Activated CD4-positive, alpha-beta T cell treated with anti-CD3 and anti-CD28 coated beads for 48 hours (primary cell): ENCODE data around the gene KIF5C.
A peak's percentile ranks its signal among the peaks of the same experiment; 100 is the strongest.

Source experiments
- DNase-seq: peaks from one replicate; pipeline ENCODE4 v3.0.0-alpha.2; 2020

The KIF5C gene

DNA sequence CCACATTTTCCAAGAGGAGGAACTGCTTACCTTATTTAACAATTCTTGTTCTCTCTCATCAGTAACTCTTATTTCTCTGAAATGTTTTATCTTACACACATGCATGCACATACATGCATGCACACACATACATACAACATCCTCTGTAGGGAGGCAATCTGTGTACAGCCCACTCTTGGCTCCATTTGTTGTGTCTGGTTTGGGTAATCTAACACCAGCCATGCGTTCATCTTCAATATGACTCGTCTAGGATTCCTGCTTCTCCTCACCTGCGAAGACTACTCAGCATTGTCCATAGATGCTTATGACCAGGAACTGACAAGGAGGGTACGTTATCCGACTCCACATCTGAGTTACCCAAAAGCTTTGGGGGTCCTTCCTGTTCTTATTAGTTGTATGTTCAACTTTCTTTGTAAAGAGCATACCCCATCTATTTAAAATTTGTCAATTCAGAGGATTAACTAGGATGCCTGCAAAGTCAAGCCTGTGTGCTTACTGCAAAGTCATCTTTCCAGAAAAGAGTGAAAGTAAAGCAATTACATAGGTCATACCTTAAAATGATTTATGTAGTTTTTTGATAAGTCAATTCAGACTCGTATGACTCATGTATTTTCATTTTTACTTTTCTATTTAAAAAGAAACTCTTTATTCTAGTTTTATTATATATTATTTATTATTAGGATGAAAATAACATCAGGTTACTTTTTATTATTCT lies 181.7 kb downstream of the KIF5C start:
- no peak for DNase-seq

DNA sequence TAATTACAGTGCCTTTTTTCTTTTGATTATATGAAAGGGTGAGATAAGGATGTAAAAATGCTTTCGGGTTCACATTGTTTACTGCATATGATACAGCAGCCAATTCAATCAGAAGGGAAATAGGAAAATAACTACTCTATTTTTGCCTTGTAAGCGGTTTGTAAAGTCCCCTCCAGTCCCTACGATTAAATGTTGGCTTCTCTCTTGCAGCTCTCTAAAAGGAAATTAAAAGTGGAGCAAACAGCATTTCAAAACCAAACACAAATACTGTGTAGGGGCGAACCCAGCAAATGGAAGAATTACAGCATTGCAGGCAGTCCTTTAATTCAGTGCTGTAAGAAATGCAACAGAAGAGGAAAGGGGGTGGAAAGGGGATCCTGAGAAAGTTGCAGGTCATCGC lies 182.4 kb downstream of the KIF5C start:
- DNase-seq, result no peak

DNA sequence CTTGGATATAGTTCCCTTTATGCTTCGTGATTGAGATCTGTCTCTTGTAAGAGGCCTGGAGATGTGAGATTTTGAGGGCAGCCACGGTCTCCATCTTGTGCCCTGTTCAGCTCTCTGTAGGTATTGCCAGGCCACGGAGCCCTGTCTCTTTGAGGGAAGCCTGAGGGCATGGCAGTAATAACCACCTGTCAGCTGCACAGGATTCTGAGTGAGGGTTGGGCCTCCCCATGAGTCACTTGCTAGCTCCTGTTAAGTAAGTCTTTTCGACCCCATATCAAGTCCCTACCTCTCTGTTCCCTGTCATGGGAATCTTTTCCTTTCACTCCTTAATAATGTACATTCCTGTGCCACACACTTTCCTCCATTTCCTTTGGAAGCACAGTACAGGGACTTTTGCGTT lies 183.9 kb downstream of the KIF5C start:
- DNase-seq, result no peak

DNA sequence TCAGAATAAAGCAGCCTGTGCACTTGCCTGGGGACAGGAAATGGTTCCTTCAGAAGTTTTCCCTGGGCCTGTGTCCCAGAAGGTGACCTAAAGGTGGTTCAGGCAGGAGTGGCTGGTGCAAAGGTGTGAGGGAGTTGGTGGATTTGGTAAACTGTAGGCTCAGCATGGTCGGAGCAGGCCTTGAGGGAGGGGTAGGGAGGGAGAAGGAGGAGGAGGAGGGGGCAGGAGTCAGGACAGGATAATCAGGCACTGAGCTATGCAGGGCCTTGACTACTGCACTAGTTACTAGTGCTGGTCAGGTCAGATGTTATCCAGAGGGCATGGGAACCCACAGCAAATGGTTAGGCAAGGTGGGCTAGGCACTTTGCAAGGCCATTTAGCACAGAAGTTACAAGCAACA lies 184.8 kb downstream of the KIF5C start:
- DNase-seq, result no peak

DNA sequence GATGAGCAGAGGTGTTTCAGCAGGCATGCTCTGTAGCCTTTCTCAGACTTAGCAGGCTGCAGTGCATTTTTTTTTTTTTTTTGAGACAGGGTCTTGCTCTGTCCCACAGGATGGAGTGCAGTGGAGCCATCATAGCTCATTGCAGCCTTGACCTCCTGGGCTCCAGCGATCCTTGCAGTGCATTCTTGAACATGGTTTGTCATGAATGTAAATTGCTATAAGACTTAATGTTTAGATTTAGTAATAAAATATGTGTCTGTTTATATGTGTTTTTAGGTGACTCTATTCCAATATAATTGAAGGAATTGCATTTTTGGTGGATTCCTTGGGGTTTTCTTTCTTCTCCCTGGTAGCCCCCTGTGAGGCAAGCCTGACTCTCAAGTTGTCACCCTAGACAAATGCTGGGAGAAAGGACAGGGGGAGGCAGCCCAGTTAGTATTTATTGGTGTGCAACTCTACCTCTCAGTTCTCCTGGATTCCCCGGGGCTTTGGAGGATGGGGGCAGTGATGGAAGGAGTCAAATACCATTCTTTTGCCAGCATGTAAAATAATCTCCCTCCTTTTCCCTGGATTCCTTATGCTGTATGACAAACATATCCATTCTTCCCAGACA lies 186.2 kb downstream of the KIF5C start:
- DNase-seq, result no peak

DNA sequence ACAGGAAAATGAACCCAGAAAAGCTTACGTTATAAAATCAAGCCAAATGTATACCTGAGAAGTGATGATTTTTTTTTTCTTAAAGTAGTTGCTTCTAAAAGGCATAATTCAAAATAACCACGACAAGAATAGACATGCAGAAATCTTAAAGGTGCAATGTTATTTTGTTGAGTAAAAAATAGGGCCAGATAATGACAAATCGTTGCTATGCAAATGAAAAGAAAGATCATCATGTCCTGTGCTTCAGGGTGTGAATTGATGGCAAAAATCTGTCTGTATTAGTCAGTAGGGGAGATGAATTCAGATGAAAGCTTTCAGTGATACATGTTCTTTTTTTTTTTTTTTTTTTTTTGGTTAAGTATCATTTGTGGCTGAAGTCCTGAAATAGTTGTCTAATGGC lies 187.5 kb downstream of the KIF5C start:
- DNase-seq, result no peak

DNA sequence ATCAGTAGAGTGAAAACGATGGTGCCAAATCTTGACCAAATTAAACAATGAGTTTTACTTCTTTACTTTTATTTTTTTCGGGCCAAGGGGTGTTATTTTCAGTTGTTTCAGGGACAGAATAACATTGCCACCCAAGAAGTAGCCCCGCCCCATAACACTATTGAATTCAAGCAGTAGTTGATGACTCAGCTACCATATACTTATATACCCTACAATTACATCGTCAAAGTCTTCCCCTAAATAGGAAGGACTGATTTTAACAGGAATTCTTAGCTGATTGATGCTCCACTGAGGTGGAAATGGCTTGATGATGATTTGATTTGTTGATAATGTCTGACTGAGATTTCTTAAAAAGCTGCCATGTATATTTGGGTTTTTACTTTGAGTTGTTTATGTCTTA lies 188.2 kb downstream of the KIF5C start:
- DNase-seq, result no peak

DNA sequence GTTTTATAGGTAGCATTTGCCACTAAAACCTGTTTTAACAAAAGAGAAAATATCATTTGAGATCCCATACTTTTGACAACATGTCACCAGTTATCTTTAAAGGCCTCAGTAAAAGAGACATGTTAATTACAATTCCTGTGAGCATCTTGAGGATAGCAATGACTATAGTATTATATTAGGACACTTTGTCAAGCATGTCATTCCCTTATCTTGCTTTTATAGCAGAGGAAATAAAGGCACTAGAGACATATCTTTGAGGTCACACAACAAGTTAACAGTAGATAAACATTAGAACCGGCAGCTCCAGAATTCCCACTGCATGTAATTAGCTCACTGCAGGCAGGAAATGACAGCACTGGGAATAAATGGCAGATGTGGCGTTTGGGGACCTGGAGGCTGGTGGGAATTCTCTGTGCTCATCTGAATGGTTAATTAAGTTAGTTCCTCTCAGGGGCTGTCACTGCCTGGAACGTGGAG lies 189.4 kb downstream of the KIF5C start:
- DNase-seq, result no peak

DNA sequence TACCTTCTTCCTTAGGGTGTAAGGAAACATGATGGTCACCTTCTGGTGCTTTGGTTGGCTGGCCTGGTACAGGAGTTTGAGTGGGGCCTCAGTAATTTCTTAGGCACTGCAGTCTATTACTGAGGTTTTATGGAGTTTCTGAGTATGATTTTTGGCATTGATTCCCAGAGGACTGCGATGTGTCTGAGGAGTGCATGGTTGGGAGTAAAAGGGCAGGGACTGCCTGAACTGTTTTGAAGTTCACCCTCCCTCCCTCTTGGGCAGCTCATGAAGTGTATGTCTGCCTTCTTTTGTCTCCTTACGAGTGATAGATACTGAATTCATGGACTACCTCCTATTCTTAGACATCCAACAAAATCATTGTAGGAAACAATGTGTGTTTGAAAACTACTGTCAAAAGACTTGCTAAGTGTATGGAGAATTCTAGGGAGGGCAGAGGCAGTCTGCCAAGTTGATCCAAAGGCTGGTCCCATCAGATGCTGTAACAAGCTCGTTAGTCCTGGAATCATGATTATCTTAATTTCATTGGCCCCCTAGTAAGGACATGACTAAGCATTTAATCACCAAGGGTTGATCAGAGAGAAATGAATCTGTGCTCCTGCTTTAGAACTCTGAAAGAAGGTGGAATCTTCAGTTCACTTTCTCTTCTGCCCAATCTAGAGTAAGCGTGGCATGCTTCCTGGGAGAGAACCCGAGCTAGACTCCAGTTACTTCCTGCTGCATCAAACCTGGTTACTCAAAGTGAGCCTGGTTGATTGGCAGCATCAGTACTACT lies 190.0 kb downstream of the KIF5C start:
- DNase-seq, result no peak

DNA sequence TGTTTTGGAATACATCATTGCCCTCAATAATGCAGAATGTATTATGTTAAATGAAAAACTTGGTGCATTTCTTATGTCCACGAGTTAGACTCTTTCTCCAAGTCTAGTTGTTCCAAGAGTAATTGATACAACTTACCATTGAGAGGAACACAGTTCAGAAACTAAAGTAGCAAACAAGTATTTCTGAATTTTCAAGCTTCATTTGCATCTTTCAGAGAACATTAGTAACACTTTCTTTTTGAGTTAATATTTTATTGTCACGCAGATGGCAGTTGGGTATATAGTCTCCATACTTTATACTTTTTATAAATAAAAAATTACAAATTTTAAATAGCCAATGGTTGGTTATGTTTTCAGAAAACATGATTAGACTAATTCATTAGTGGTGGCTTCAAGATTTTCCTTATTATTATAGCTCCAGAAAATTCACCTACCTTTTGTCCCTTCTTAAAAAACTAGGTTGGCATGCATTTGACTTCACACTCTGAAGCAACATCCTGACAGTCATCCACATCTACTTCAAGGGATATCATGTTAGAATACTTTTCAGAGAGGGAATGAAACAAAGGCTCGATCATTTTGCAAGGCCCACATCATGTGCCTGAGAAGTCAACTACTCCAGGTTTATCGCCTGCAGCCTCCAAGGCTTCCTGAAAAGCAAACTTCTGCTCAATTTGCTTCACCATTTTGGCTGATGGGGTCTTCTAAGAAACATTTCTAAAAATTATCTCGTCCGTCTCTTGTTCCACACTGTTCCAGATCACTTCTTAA lies 193.4 kb downstream of the KIF5C start:
- no peak for DNase-seq

DNA sequence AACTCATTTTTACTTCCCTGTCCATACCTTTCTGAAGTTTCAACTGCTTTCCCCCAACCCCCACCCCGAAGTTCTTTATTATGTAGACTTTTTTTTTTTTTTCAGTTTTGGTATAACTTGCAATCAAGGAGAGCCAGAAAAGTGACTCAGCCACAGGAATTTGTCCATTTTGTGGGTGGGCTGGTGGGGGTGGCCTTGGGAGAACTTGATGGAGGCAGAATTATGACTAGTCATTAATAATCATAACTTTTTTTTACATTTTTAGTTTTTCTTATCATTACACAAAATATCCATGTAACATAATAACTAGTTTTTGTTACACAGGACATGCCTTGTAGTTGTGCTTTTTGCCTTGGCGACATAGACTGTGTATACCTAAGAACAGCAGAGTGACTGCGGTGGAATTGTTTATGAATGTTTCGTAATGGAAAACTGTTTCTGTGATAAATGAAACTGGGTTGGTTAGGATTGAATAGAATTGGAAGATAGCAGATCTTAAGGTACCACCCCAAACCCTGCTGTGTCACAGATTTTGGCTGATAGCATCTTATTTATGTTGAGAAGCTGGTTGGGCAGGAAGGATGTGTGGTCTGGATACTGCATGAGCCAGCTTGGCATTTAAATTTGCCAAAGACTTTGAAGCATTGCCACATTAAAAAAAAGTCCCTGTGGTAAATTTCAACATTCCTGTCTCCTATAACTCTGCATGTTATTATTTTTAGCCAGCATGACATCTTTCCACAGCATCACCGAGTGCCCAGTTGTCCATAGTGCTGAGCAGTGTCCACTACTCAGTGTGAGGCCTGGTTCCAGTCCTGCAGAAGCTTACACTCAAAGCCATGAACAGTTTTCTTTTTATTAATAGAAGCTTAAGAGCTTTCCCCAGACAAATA lies 194.2 kb downstream of the KIF5C start:
- peak; percentile 16 for DNase-seq

DNA sequence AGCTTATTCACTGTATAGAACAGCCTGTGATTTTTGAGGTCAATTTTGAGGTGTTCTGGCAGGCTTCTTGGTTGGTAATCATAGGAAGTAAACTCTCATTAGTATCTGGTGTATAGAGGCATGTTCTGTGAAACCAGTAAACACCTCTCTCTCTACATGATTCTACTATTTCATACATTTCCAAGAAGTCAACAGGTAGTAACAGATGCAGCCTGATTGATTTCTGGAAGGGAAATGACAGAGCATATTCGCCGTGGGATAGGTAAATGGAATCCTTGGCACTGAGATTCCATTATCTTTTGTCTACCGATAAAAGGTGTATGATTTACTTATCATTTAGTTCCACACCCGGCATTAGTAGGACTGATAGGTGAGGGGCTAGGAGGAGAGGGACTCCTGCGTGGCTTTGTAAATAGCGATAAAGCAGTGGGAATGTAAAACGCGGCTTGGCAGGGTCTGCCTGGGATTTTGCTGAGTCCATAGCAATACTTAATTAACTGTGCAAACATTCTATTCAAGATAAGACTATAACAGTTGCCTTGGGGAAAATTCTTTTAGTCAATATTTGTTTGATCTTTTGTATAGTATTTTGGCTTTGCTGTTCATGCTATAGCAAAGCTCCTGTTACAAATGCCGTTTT lies 195.8 kb downstream of the KIF5C start:
- DNase-seq, result no peak

DNA sequence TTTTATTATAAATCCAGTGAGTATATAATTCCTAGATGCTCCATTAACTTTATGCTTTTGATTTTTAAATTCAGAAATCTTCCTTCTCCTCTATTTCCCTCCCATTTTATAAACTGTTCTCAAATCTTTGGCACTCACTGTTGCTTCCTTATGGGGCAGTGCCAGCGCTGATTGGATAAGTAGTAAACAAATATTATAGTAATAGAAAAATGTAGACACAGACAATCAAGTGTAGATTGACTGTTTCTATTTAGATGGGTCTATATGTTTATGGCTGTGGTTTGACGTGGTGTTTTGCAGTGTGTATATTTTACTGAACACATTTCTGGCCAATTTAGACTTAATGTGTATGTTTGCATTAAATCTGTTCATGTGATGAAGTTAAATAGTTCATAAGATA lies 200.1 kb downstream of the KIF5C start:
- no peak for DNase-seq

DNA sequence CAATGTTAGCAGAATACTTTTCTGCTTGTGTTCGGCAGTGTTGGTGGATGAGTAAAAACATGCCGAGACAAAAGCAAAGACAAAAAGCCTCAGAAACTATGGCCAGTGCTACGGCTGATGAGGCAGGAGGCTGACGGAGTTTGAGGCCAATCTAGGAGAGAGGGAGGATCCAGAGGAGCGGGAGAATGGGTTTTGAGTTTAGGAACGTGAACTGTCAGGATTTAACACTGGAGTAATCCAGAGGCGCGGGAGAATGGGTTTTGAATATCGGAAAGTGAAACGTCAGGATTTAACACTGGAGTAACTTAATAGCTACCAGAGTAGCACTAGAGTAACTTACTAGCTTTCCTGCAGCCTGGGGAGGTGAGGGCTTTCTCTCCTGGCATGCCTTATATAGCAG lies 200.8 kb downstream of the KIF5C start:
- DNase-seq, result no peak
